ENCODE results near the gene USP36.

DNA sequence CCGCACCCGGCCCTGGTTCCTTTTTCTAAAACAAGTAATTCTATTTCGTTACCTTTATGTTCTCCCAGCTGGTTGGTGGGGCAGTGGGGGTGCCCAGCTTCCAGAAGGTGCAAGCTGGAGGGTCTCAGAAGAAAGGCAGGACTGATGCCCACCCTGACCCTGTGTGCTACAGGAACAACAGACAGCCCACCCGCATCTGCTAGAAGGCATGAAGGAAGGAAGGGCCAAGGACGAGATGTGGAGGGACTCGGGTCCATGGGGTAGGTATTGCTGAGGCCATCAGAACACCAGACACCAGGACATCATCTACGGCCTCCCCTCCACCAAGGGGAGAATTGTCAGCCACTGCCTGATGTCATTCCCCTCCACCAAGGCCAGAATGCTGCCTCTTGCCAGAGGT is 52.2 kb downstream of the USP36 start:
- TF ChIP-seq, protein P1, sequence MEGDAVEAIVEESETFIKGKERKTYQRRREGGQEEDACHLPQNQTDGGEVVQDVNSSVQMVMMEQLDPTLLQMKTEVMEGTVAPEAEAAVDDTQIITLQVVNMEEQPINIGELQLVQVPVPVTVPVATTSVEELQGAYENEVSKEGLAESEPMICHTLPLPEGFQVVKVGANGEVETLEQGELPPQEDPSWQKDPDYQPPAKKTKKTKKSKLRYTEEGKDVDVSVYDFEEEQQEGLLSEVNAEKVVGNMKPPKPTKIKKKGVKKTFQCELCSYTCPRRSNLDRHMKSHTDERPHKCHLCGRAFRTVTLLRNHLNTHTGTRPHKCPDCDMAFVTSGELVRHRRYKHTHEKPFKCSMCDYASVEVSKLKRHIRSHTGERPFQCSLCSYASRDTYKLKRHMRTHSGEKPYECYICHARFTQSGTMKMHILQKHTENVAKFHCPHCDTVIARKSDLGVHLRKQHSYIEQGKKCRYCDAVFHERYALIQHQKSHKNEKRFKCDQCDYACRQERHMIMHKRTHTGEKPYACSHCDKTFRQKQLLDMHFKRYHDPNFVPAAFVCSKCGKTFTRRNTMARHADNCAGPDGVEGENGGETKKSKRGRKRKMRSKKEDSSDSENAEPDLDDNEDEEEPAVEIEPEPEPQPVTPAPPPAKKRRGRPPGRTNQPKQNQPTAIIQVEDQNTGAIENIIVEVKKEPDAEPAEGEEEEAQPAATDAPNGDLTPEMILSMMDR (conservative IDR thresholded peaks at IDR 0.05; ENCODE audit: low read length): no peak
- no peak for TF ChIP-seq EZH2phosphoT487 (IDR thresholded peaks at IDR 0.05; ENCODE audit: borderline replicate concordance, low read depth, low read length)

Data from OCI-LY7 (cell line).